ENCODE results near the gene ASTN1.

GRCh38 chr1:176884911-176885310, 279.6 kb downstream of the ASTN1 start:
- TF ChIP-seq CTCF (conservative IDR thresholded peaks at IDR 0.05; ENCODE audit: low read depth, low read length), result no peak
- no peak for TF ChIP-seq POLR2A (IDR thresholded peaks at IDR 0.05; ENCODE audit: low read depth, low read length)
- TF ChIP-seq CEBPB (IDR thresholded peaks at IDR 0.05; ENCODE audit: low read depth, low read length), result no peak
- no peak for TF ChIP-seq NFE2L2 (IDR thresholded peaks at IDR 0.05; ENCODE audit: low read depth, low read length)
- no peak for TF ChIP-seq RAD21 (IDR thresholded peaks at IDR 0.05; ENCODE audit: low read length)
- no peak for TF ChIP-seq SMC3 (IDR thresholded peaks at IDR 0.05; ENCODE audit: low read depth, low read length)
- no peak for TF ChIP-seq MXI1 (IDR thresholded peaks at IDR 0.05; ENCODE audit: borderline replicate concordance, low read depth, low read length)
- no peak for TF ChIP-seq USF2 (IDR thresholded peaks at IDR 0.05; ENCODE audit: low read depth, low read length)
- TF ChIP-seq FOS (IDR thresholded peaks at IDR 0.05; ENCODE audit: low read depth, low read length), result no peak
- TF ChIP-seq BHLHE40 (IDR thresholded peaks at IDR 0.05; ENCODE audit: low read depth, low read length), result no peak
- TF ChIP-seq CHD1 (IDR thresholded peaks at IDR 0.05; ENCODE audit: low read depth, low read length), result no peak
- TF ChIP-seq, protein P1, sequence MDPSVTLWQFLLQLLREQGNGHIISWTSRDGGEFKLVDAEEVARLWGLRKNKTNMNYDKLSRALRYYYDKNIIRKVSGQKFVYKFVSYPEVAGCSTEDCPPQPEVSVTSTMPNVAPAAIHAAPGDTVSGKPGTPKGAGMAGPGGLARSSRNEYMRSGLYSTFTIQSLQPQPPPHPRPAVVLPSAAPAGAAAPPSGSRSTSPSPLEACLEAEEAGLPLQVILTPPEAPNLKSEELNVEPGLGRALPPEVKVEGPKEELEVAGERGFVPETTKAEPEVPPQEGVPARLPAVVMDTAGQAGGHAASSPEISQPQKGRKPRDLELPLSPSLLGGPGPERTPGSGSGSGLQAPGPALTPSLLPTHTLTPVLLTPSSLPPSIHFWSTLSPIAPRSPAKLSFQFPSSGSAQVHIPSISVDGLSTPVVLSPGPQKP (IDR thresholded peaks at IDR 0.05; ENCODE audit: borderline replicate concordance, low read depth, low read length), result no peak

All from IMR-90 (cell line).